Uterus (tissue), 2 donors: ENCODE measurements around the gene CUBN.

Experiments
- CTCF ChIP-seq, 4 experiments: fragments of 200-600 bp in 2 of 4; fragments of 450-650 bp in 2 of 4; sonication (generic) in 2 of 4; IDR thresholded peaks; one replicate each; pipeline ENCODE4 v1.5.1; 2016 to 2019; ENCODE audit warnings: antibody characterized with exemption in 4 of 4, mild to moderate bottlenecking in 2 of 4, moderate library complexity in 1 of 4
- POLR2A ChIP-seq, 2 donors: fragments of 450-650 bp; IDR thresholded peaks; one replicate each; pipeline ENCODE4 v1.6.1; 2016; ENCODE audit warnings: antibody characterized with exemption in 2 of 2, mild to moderate bottlenecking in 1 of 2, moderate library complexity in 1 of 2

GRCh38 chr10:16975188-16975587 lies 154.4 kb downstream of the CUBN start:
- TF ChIP-seq CTCF (IDR thresholded peaks at IDR 0.05) (no peak), POLR2A (IDR thresholded peaks at IDR 0.05) (no peak)
